GM12892 (cell line): ENCODE data around the gene MACROD2.

Experiments used
- POLR2A ChIP-seq: IDR thresholded peaks from 2 replicates; pipeline ENCODE4 v1.6.1; 2011; ENCODE audit warnings: low read depth, low read length, control low read depth
- POLR2AphosphoS5 ChIP-seq: IDR thresholded peaks from 2 replicates; pipeline ENCODE4 v1.6.1; 2011; ENCODE audit warnings: low read depth, low read length, control low read depth

DNA sequence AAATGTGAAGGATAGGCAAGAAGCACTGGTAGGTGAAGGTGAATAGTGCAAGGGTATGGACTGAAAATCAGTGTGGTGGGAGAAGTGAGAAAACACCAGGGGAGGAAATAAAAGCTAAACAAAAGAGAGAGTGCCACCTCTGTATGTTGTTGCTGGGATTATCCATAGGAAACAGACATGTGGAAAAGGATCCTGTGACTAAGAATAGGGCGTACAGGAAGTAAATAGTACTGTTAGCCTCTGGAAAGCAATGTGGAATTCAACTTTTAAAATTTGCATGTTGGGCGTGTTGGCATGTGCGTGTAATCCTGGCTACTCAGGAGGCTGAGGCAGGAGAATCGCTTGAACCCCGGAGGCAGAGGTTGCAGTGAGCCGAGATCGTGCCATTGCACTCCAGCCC, 1916.3 kb downstream of the MACROD2 start:
- TF ChIP-seq POLR2A (no peak), POLR2AphosphoS5 (no peak)
